ENCODE results near the gene SHQ1.

The SHQ1 gene

GRCh38 chr3:72848703-72849081 lies 447 bp upstream of the SHQ1 start:
- DNase-seq (ENCODE audit: low spot score), result no peak

GRCh38 chr3:72847282-72847681 lies 963 bp downstream of the SHQ1 start:
- no peak for DNase-seq (ENCODE audit: low spot score)

GRCh38 chr3:72846166-72846565 lies 2.1 kb downstream of the SHQ1 start:
- no peak for DNase-seq (ENCODE audit: low spot score)

- no peak for DNase-seq (ENCODE audit: low spot score)
Observed at GRCh38 chr3:72844436-72844993, 3.7 kb downstream of the SHQ1 start.

GRCh38 chr3:72839057-72839456 lies 9.2 kb downstream of the SHQ1 start:
- no peak for DNase-seq (ENCODE audit: low spot score)

GRCh38 chr3:72836923-72837322 lies 11.3 kb downstream of the SHQ1 start:
- DNase-seq (ENCODE audit: low spot score), result no peak

GRCh38 chr3:72836416-72836815 lies 11.8 kb downstream of the SHQ1 start:
- no peak for DNase-seq (ENCODE audit: low spot score)

- DNase-seq (ENCODE audit: low spot score), result no peak
Observed at GRCh38 chr3:72830452-72831223, 17.6 kb downstream of the SHQ1 start.

- DNase-seq (ENCODE audit: low spot score), result no peak
Observed at GRCh38 chr3:72829701-72830100, 18.5 kb downstream of the SHQ1 start.

- DNase-seq (ENCODE audit: low spot score), result no peak
Observed at GRCh38 chr3:72821161-72821781, 27.0 kb downstream of the SHQ1 start.

- DNase-seq (ENCODE audit: low spot score), result no peak
Observed at GRCh38 chr3:72820415-72820814, 27.8 kb downstream of the SHQ1 start.

GRCh38 chr3:72818905-72819304 lies 29.3 kb downstream of the SHQ1 start:
- DNase-seq (ENCODE audit: low spot score), result no peak

GRCh38 chr3:72818092-72818773 lies 30.0 kb downstream of the SHQ1 start:
- DNase-seq (ENCODE audit: low spot score), result peak; percentile 46

- no peak for DNase-seq (ENCODE audit: low spot score)
Observed at GRCh38 chr3:72816862-72817355, 31.3 kb downstream of the SHQ1 start.

GRCh38 chr3:72814308-72814707 lies 33.9 kb downstream of the SHQ1 start:
- DNase-seq (ENCODE audit: low spot score), result no peak

- DNase-seq (ENCODE audit: low spot score), result no peak
Observed at GRCh38 chr3:72812201-72812600, 36.0 kb downstream of the SHQ1 start.

- no peak for DNase-seq (ENCODE audit: low spot score)
Observed at GRCh38 chr3:72811571-72811970, 36.7 kb downstream of the SHQ1 start.

- DNase-seq (ENCODE audit: low spot score), result no peak
Observed at GRCh38 chr3:72810659-72811434, 37.4 kb downstream of the SHQ1 start.

GRCh38 chr3:72810063-72810462 lies 38.2 kb downstream of the SHQ1 start:
- no peak for DNase-seq (ENCODE audit: low spot score)

GRCh38 chr3:72804361-72804760 lies 43.9 kb downstream of the SHQ1 start:
- DNase-seq (ENCODE audit: low spot score), result no peak

GRCh38 chr3:72803573-72803972 lies 44.7 kb downstream of the SHQ1 start:
- no peak for DNase-seq (ENCODE audit: low spot score)

GRCh38 chr3:72802001-72802400 lies 46.2 kb downstream of the SHQ1 start:
- no peak for DNase-seq (ENCODE audit: low spot score)
